Measurements from ENCODE around the gene SNRNP27.

DNA sequence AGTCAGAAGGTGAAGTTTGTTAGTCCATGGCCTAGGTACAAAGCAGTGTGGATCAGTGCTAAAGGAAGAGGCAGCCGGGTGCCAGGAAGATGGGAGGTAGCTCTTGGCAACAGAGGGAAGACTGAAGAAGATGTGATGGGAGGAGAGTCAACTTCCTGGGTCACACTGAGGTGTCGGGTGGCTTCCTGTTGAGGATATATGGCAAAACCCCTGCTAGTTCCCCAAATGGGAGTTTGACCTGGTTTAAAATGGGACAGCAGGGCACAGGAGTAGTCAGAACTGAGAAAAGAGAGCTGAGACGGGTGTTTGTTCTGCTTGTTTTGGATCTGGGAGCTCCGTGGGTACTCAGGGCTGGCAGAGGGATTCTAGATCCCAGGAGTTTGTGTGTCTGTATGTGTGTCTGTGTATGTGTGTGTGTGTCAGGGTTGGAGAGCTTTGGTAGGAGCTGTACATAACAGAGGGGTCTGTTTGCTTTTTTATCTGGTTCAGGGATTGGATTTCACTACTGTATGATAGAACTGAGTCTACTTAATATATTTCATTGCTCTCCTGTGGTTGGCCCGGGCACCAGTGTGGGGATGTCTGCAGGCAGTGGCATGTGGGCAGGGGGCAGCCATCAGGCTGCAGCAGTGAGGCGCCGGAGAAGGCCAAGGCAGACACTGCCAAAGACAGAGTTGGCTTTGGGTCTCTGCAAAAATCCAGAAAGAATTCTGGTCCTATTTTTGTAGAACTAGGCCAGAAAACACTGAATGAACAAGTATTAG, 38.3 kb downstream of the SNRNP27 start:
- TF ChIP-seq, protein P1, sequence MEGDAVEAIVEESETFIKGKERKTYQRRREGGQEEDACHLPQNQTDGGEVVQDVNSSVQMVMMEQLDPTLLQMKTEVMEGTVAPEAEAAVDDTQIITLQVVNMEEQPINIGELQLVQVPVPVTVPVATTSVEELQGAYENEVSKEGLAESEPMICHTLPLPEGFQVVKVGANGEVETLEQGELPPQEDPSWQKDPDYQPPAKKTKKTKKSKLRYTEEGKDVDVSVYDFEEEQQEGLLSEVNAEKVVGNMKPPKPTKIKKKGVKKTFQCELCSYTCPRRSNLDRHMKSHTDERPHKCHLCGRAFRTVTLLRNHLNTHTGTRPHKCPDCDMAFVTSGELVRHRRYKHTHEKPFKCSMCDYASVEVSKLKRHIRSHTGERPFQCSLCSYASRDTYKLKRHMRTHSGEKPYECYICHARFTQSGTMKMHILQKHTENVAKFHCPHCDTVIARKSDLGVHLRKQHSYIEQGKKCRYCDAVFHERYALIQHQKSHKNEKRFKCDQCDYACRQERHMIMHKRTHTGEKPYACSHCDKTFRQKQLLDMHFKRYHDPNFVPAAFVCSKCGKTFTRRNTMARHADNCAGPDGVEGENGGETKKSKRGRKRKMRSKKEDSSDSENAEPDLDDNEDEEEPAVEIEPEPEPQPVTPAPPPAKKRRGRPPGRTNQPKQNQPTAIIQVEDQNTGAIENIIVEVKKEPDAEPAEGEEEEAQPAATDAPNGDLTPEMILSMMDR (IDR thresholded peaks at IDR 0.05), result no peak
- TF ChIP-seq EP300 (IDR thresholded peaks at IDR 0.05) (no peak), POLR2A (IDR thresholded peaks at IDR 0.05) (no peak)

Data from tibial nerve (tissue), 4 donors.